GM23248 (cell line): ENCODE measurements around the gene SNCA.

ENCODE experiments used
- EZH2 ChIP-seq: fragments of 200-600 bp; sonication (generic); IDR thresholded peaks from 2 replicates; pipeline ENCODE4 v1.6.1; 2018; ENCODE audit warnings: antibody characterized with exemption, mild to moderate bottlenecking; ENCODE audit not compliant: insufficient read depth, poor library complexity, severe bottlenecking
- EZH2phosphoT487 ChIP-seq: fragments of 200-600 bp; sonication (generic); IDR thresholded peaks from 2 replicates; pipeline ENCODE4 v1.6.1; 2018; ENCODE audit warnings: antibody characterized with exemption, moderate library complexity, mild to moderate bottlenecking, low read depth; ENCODE audit not compliant: insufficient read depth

GRCh38 chr4:89715631-89716030 lies 121.3 kb downstream of the SNCA start:
- no peak for TF ChIP-seq EZH2
- TF ChIP-seq EZH2phosphoT487: no peak
